ENCODE data around the gene FAM187B.

FAM187B gene

DNA sequence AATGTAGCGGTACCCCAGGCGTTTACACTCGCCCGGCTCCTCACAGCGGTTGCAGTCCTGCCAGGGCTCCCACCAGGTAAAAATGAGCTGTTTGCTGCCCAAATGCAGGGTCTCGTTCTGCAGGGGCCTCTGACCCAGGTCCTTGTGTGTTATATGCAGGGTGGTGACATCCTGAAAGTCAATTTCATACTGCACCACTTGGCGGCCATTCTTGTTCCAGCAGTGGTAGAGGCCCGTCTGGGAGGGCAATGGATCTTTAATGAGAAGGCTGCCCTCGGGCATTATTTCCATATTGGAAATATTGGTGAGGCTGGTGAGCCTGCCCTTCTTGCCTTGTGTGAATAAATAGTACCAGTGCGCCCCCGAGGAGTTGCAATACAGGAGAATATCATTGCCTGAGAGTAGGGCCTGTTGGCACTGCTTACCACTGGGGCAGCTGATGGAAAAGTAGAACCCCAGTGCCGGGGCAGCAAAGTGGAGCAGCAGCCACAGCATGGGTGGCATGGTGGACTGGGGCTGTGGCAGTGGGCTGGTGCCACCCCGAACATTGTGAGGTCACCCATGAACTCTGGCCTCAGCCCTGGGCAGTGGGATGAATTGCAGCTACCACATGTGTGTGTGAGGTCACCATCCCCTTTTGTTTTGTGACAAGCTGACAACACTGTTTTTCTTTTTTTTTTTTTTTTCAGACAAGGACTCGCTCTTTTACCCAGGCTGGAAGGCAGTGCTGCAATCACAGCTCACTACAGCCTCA is at the start of gene FAM187B:
TSS of gene FAM187B (minus strand) at position 563 of the 754 bp plus-strand sequence. CDS start at position 504, 59 bp downstream.
- Mint-ChIP-seq H3K27me3 (ENCODE audit: low read depth, poor library complexity) (peaks cover 12% of the 10 kb centered on the region), H3K4me1 (peaks cover 10% of the 10 kb centered on the region), H3K27ac (peak within 1 kb of the TSS; percentile 88), H3K36me3 (ENCODE audit: low read depth) (no peaks in the 10 kb centered on the region), H3K9me3 (no peaks in the 10 kb centered on the region), H3K4me3 (no peak within 1 kb of the TSS)
- TF ChIP-seq CTCF (IDR thresholded peaks at IDR 0.05), result no peak
- no peak for DNase-seq

DNA sequence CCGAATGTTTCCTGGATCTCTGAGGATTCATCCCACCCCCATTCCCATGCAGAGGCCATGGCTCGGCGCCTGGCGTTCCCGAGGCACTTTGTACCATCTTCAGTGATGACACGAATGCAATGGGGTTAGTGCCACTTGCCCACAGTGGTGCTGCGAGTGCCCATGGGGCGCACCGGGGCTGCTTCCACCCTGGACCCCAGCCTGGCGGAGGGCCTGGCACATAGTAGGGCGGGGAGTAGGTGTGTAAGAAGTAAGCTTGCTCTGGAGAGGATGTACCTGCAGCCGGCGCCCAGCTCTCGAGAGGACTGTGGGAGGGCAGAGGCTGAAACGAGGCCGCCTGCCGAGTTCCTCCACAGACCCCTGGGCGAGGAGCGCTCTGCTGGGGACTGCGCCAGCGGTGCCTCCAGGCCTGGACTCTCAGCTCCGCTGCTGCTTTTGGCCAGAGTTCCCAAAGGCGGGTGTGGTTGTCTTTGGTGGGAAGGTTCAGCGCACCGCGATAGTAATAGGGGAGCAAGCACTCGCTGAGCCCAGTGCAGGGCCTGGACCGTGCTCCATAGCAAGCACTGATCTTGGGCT is 48.3 kb upstream of the FAM187B start:
- H3K36me3 Mint-ChIP-seq (ENCODE audit: low read depth), result peaks cover 35% of the 10 kb centered on the region
- peaks cover 37% of the 10 kb centered on the region for H3K4me1 Mint-ChIP-seq

GRCh38 chr19:35274323-35274722 is 45.8 kb upstream of the FAM187B start:
- Mint-ChIP-seq H3K9me3 (no peaks in the 10 kb centered on the region), H3K27me3 (ENCODE audit: low read depth, poor library complexity) (no peaks in the 10 kb centered on the region), H3K36me3 (ENCODE audit: low read depth) (peaks cover 52% of the 10 kb centered on the region), H3K4me1 (peaks cover 28% of the 10 kb centered on the region), H3K27ac (peak overlapping the region; percentile 94), H3K4me3 (no peak overlapping the region)
- no peak for DNase-seq
- TF ChIP-seq CTCF (IDR thresholded peaks at IDR 0.05), result no peak

More for the DNA sequence above, 48.3 kb upstream of the FAM187B start:
- H3K9me3 Mint-ChIP-seq, result no peaks in the 10 kb centered on the region
- DNase-seq, result no peak
- no peak overlapping the region for H3K4me3 Mint-ChIP-seq
- no peaks in the 10 kb centered on the region for H3K27me3 Mint-ChIP-seq (ENCODE audit: low read depth, poor library complexity)
- H3K27ac Mint-ChIP-seq, result peak overlapping the region; percentile 85
- TF ChIP-seq CTCF (IDR thresholded peaks at IDR 0.05), result no peak

DNA sequence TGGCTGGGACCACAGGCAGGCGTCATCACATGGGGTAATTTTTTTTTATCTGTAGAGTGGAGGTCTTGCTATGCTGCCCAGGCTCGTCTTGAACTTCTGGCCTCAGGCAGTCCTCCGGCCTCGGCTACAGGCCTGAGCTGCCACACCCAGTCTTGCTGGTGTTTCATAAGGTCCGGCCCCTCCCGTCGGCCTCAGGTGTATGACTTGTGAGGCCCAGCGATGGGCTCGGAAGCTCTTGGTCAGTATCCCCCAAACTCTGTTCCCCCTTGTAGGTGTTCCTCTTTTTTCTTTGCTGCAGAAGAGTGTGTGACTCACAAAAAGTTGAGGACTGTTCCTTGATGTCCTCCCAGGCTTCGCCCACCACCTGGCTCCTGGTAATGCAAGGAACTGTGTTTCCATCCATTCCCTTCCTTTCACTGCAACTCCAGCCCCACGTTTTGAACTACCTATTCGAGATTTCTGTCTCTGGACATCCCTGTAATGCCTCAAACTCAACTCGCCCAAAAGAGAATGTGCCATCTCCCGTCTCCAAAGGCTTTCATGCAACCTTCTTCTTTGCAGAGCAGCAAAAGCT is 45.2 kb upstream of the FAM187B start:
- H3K4me3 Mint-ChIP-seq, result no peak overlapping the region
- H3K36me3 Mint-ChIP-seq (ENCODE audit: low read depth), result peaks cover 52% of the 10 kb centered on the region
- peaks cover 26% of the 10 kb centered on the region for H3K4me1 Mint-ChIP-seq
- H3K27me3 Mint-ChIP-seq (ENCODE audit: low read depth, poor library complexity), result no peaks in the 10 kb centered on the region
- no peak for TF ChIP-seq CTCF (IDR thresholded peaks at IDR 0.05)
- no peaks in the 10 kb centered on the region for H3K9me3 Mint-ChIP-seq
- DNase-seq, result no peak
- H3K27ac Mint-ChIP-seq, result peak overlapping the region; percentile 94

- no peaks in the 10 kb centered on the region for H3K9me3 Mint-ChIP-seq
- no peak for TF ChIP-seq CTCF (IDR thresholded peaks at IDR 0.05)
- H3K27ac Mint-ChIP-seq, result no peak overlapping the region
- H3K4me3 Mint-ChIP-seq, result peak overlapping the region; percentile 37
- peaks cover 52% of the 10 kb centered on the region for H3K36me3 Mint-ChIP-seq (ENCODE audit: low read depth)
- no peaks in the 10 kb centered on the region for H3K27me3 Mint-ChIP-seq (ENCODE audit: low read depth, poor library complexity)
- no peak for DNase-seq
- peaks cover 26% of the 10 kb centered on the region for H3K4me1 Mint-ChIP-seq
These were observed 44.6 kb upstream of the FAM187B start for GRCh38 chr19:35272954-35273649.

Measured in nephron progenitor cell (in vitro differentiated cells).